KMS-11 (cell line): ENCODE data around the gene GUCD1.

Experiments
- H2AFZ ChIP-seq: fragments of 200-600 bp; sonication (generic); 2 replicates; pipeline ENCODE4 v1.6.1; 2016; ENCODE audit warnings: antibody characterized with exemption, mixed run types, low read depth
- H3K27ac ChIP-seq: fragments of 200-600 bp; sonication (generic); 2 replicates; pipeline ENCODE4 v1.6.1; 2016; ENCODE audit warnings: mild to moderate bottlenecking, mixed run types
- H3K27me3 ChIP-seq: fragments of 200-600 bp; sonication (generic); 2 replicates; pipeline ENCODE4 v1.6.1; 2017; ENCODE audit warnings: mild to moderate bottlenecking, low read depth, mixed run types, moderate library complexity; ENCODE audit not compliant: insufficient read depth
- H3K36me3 ChIP-seq: fragments of 200-600 bp; sonication (generic); 2 replicates; pipeline ENCODE4 v1.6.1; 2017; ENCODE audit warnings: mild to moderate bottlenecking, mixed run types; ENCODE audit not compliant: insufficient read depth
- H3K4me1 ChIP-seq: fragments of 200-600 bp; sonication (generic); 2 replicates; pipeline ENCODE4 v1.6.1; 2016; ENCODE audit warnings: mild to moderate bottlenecking, low read depth, mixed run types; ENCODE audit not compliant: poor library complexity, severe bottlenecking
- H3K4me2 ChIP-seq: fragments of 200-600 bp; sonication (generic); 2 replicates; pipeline ENCODE4 v1.7.0; 2016; ENCODE audit warnings: mild to moderate bottlenecking, mixed run types
- H3K4me3 ChIP-seq: fragments of 200-600 bp; sonication (generic); IDR thresholded peaks from 2 replicates; pipeline ENCODE4 v1.6.1; 2017; ENCODE audit warnings: low read depth, low read length, mixed read lengths; ENCODE audit not compliant: insufficient read depth
- H3K79me2 ChIP-seq: fragments of 200-600 bp; sonication (generic); 2 replicates; pipeline ENCODE4 v1.6.1; 2016; ENCODE audit warnings: low read depth, mixed run types; ENCODE audit not compliant: insufficient read depth
- H3K9ac ChIP-seq: fragments of 200-600 bp; sonication (generic); 2 replicates; pipeline ENCODE4 v1.6.1; 2016; ENCODE audit warnings: mild to moderate bottlenecking, mixed run types
- H4K20me1 ChIP-seq: fragments of 200-600 bp; sonication (generic); 2 replicates; pipeline ENCODE4 v1.6.1; 2016; ENCODE audit warnings: mild to moderate bottlenecking, mixed run types; ENCODE audit not compliant: insufficient read depth
- CTCF ChIP-seq: fragments of 200-600 bp; sonication (generic); conservative IDR thresholded peaks from 2 replicates; pipeline ENCODE4 v1.6.1; 2017; ENCODE audit warnings: low read depth, mild to moderate bottlenecking, antibody characterized with exemption, low read length, moderate library complexity, mixed read lengths

GUCD1 gene

GRCh38 chr22:24550902-24551435 is 4.0 kb downstream of the GUCD1 start:
- Histone ChIP-seq H3K27me3 (no peaks in the 10 kb centered on the region), H3K4me1 (peaks cover 34% of the 10 kb centered on the region), H3K27ac (no peak overlapping the region), H2AFZ (no peak overlapping the region), H3K4me2 (no peak overlapping the region), H3K79me2 (peaks cover 50% of the 10 kb centered on the region), H4K20me1 (no peaks in the 10 kb centered on the region), H3K36me3 (peaks cover 10% of the 10 kb centered on the region; the same call in 1 of the 2 replicates), H3K4me3 (no peak overlapping the region), H3K9ac (no peak overlapping the region)
- TF ChIP-seq CTCF = no peak

- Histone ChIP-seq H3K27me3 (no peaks in the 10 kb centered on the region), H2AFZ (no peak overlapping the region), H3K27ac (no peak overlapping the region), H3K4me3 (no peak overlapping the region), H3K4me2 (no peak overlapping the region), H3K9ac (no peak overlapping the region), H3K4me1 (peaks cover 41% of the 10 kb centered on the region), H3K79me2 (peaks cover 48% of the 10 kb centered on the region), H4K20me1 (no peaks in the 10 kb centered on the region), H3K36me3 (peaks cover 10% of the 10 kb centered on the region; the same call in 1 of the 2 replicates)
- no peak for TF ChIP-seq CTCF
Observed at GRCh38 chr22:24550028-24550901, 4.7 kb downstream of the GUCD1 start.

GRCh38 chr22:24548812-24549211 is 6.1 kb downstream of the GUCD1 start:
- peaks cover 53% of the 10 kb centered on the region for H3K4me1 ChIP-seq
- no peaks in the 10 kb centered on the region for H4K20me1 ChIP-seq
- peaks cover 39% of the 10 kb centered on the region for H3K79me2 ChIP-seq
- H3K27ac ChIP-seq = no peak overlapping the region
- no peak overlapping the region for H2AFZ ChIP-seq
- peaks cover 10% of the 10 kb centered on the region; the same call in 1 of the 2 replicates for H3K36me3 ChIP-seq
- no peaks in the 10 kb centered on the region for H3K27me3 ChIP-seq
- no peak overlapping the region for H3K9ac ChIP-seq
- TF ChIP-seq CTCF = no peak
- H3K4me3 ChIP-seq = no peak overlapping the region
- no peak overlapping the region for H3K4me2 ChIP-seq

GRCh38 chr22:24543679-24544243 is 11.2 kb downstream of the GUCD1 start:
- Histone ChIP-seq H3K4me2 (peak overlapping the region; percentile 44; the same call in 1 of the 2 replicates), H2AFZ (no peak overlapping the region), H3K36me3 (peaks cover 13% of the 10 kb centered on the region; the same call in 1 of the 2 replicates), H3K9ac (no peak overlapping the region), H3K79me2 (no peaks in the 10 kb centered on the region), H3K4me1 (peaks cover 43% of the 10 kb centered on the region), H3K27ac (peak overlapping the region; percentile 75), H3K27me3 (no peaks in the 10 kb centered on the region), H3K4me3 (no peak overlapping the region), H4K20me1 (no peaks in the 10 kb centered on the region)
- TF ChIP-seq CTCF = no peak
